ENCODE data around the gene MERTK.

The MERTK gene

GRCh38 chr2:112020561-112020960 is 122.2 kb downstream of the MERTK start:
- FAIRE-seq (no peak), DNase-seq (ENCODE audit: insufficient read length, low spot score) (no peak)
- TF ChIP-seq CTCF (IDR thresholded peaks at IDR 0.05; ENCODE audit: insufficient read depth, missing control alignments), result peak; percentile 7

- FAIRE-seq (no peak), DNase-seq (ENCODE audit: insufficient read length, low spot score) (no peak)
- TF ChIP-seq CTCF (IDR thresholded peaks at IDR 0.05; ENCODE audit: insufficient read depth, missing control alignments), result no peak
Measured at GRCh38 chr2:112021290-112021689, 122.9 kb downstream of the MERTK start.

- DNase-seq (ENCODE audit: insufficient read length, low spot score), result no peak
- TF ChIP-seq CTCF (IDR thresholded peaks at IDR 0.05; ENCODE audit: insufficient read depth, missing control alignments), result no peak
- no peak for FAIRE-seq
Measured at GRCh38 chr2:112021781-112022231, 123.4 kb downstream of the MERTK start.

- DNase-seq (ENCODE audit: insufficient read length, low spot score) (no peak), FAIRE-seq (no peak)
- no peak for TF ChIP-seq CTCF (IDR thresholded peaks at IDR 0.05; ENCODE audit: insufficient read depth, missing control alignments)
Measured at GRCh38 chr2:112023707-112024106, 125.3 kb downstream of the MERTK start.

GRCh38 chr2:112024231-112024630 is 125.8 kb downstream of the MERTK start:
- no peak for DNase-seq (ENCODE audit: insufficient read length, low spot score)
- no peak for FAIRE-seq
- TF ChIP-seq CTCF (IDR thresholded peaks at IDR 0.05; ENCODE audit: insufficient read depth, missing control alignments), result no peak

GRCh38 chr2:112024896-112025491 is 126.6 kb downstream of the MERTK start:
- no peak for FAIRE-seq
- TF ChIP-seq CTCF (IDR thresholded peaks at IDR 0.05; ENCODE audit: insufficient read depth, missing control alignments), result no peak
- DNase-seq (ENCODE audit: insufficient read length, low spot score), result no peak

- no peak for TF ChIP-seq CTCF (IDR thresholded peaks at IDR 0.05; ENCODE audit: insufficient read depth, missing control alignments)
- FAIRE-seq, result no peak
- no peak for DNase-seq (ENCODE audit: insufficient read length, low spot score)
Measured at GRCh38 chr2:112026509-112026908, 128.1 kb downstream of the MERTK start.

Measured in D721Med (cell line).